H1 (cell line): ENCODE measurements around the gene GTF2F2. TPM values are rescaled to one million over a fixed set of nuclear protein-coding genes. Genes with fewer than 3 reads are reported as not detected.

Source experiments
- polyA plus RNA-seq, 7 experiments: library from polyadenylated mRNA; depleted of rRNA in 3 of 7; stranded (reverse) in 5 of 7; unstranded in 2 of 7; fragments of >200 nt in 5 of 7; fragments of 200-250 nt in 2 of 7; gene quantifications; 1 replicate in 5 of 7; 2 replicates in 1 of 7; 4 replicates in 1 of 7; pipeline versions ENCODE4 v1.2.1 to v1.2.3, GENCODE V29; 2011 to 2013; ENCODE audit warnings: missing spikeins in 2 of 7, mixed read lengths in 2 of 7
- small RNA-seq: library from polyadenylated mRNA; stranded (forward); fragments of <200 nt; extraction: miRNeasy Mini kit (QIAGEN cat#:217004); gene quantifications from one replicate; pipeline ENCODE3, GENCODE V24; 2013; ENCODE audit not compliant: insufficient read depth
- total RNA-seq: library from RNA; stranded (reverse); fragmentation: NEBNext Ultra II Directional; extraction: Animal tissue kit (Norgen Biotek cat#: 25700); gene quantifications from 2 replicates; pipeline ENCODE4 v1.2.1, GENCODE V29; 2021

The GTF2F2 gene
- total and polyA plus RNA-seq, 2 of the 8 experiments (the other 6 are each of a cell fraction or from before 2014, with no cell fraction given): 10.8 to 31.1 TPM

Small RNA genes lying within 50 kb of the gene (small RNA-seq; reads per million reads assigned to genes)
- gene AL138693.1 (not detected), gene AL138963.2 (not detected)

Other genes starting within 250 kb of the GTF2F2 start
- gene NUFIP1, start 131.0 kb upstream of the GTF2F2 start, total RNA-seq: 16.6 and 17.0 TPM in 2 replicates
- 4.6 and 5.3 TPM in 2 replicates for gene NUFIP1, start 131.0 kb upstream of the GTF2F2 start, polyA plus RNA-seq (2011; rRNA removed)
- gene GPALPP1, start 131.0 kb upstream of the GTF2F2 start, total RNA-seq: 26.1 and 30.2 TPM in 2 replicates
- 8.5 and 11.0 TPM in 2 replicates for gene GPALPP1, start 131.0 kb upstream of the GTF2F2 start, polyA plus RNA-seq (2011; rRNA removed)
- not detected in 2 replicates for gene KCTD4, start 80.5 kb downstream of the GTF2F2 start, total RNA-seq
- not detected in 2 replicates for gene KCTD4, start 80.5 kb downstream of the GTF2F2 start, polyA plus RNA-seq (2011; rRNA removed)
- 2,279 and 2,327 TPM in 2 replicates for gene TPT1, start 220.7 kb downstream of the GTF2F2 start, total RNA-seq
- gene TPT1, start 220.7 kb downstream of the GTF2F2 start, polyA plus RNA-seq (2011; rRNA removed): 1,570 and 2,245 TPM in 2 replicates